ENCODE results near the gene PRKAR1A. TPM values are rescaled to one million over a fixed set of nuclear protein-coding genes. Genes with fewer than 3 reads are reported as not detected.

Gene PRKAR1A
- total and polyA plus RNA-seq, 4 donors: 55.6 to 118 (median 104) TPM

- H3K4me1 ChIP-seq (ENCODE audit: control insufficient read depth in 4 of 4, insufficient read depth in 4 of 4, low read length in 3 of 4): peaks cover 3 to 40% (median 19%) of the 10 kb centered on the region in 4 donors
- TF ChIP-seq YY1 (IDR thresholded peaks at IDR 0.05): no peak
- TF ChIP-seq RAD21 (IDR thresholded peaks at IDR 0.05): no peak
- no peak for TF ChIP-seq RXRA (IDR thresholded peaks at IDR 0.05)
- no peak for TF ChIP-seq FOXA2 (IDR thresholded peaks at IDR 0.05)
- TF ChIP-seq JUND (IDR thresholded peaks at IDR 0.05): no peak
- TF ChIP-seq GABPA (IDR thresholded peaks at IDR 0.05 in 1 of 2, conservative IDR thresholded peaks at IDR 0.05 in 1 of 2): no peak
- TF ChIP-seq EGR1 (IDR thresholded peaks at IDR 0.05; ENCODE audit: low read depth in 2 of 2): no peak
- peaks cover 0 to 29% (median 4%) of the 10 kb centered on the region in 4 donors for H3K36me3 ChIP-seq (ENCODE audit: control insufficient read depth in 4 of 4, insufficient read depth in 3 of 4, low read depth in 1 of 4, low read length in 3 of 4)
- no peaks in the 10 kb centered on the region for H3K27me3 ChIP-seq (ENCODE audit: control insufficient read depth in 4 of 4, insufficient read depth in 4 of 4, low read length in 3 of 4)
- peak overlapping the region; percentile 61 to 95 (median 92) for H3K4me3 ChIP-seq (ENCODE audit: low read depth in 1 of 3, low read length in 3 of 3)
- H3K9ac ChIP-seq (ENCODE audit: low read depth in 1 of 2, low read length in 2 of 2): peak overlapping the region; percentile 95 to 99
- peak overlapping the region; percentile 85 to 100 for H3K27ac ChIP-seq (ENCODE audit: low read depth in 1 of 2, low read length in 2 of 2)
- 21% methylated on average over 3 of the region's 3 CpGs for WGBS
- H3K9me3 ChIP-seq (ENCODE audit: control insufficient read depth in 4 of 4, low read length in 3 of 4): no peaks in the 10 kb centered on the region
- DNase-seq (ENCODE audit: low spot score): no peak
Measured at GRCh38 chr17:68513932-68514331, 1.7 kb downstream of the PRKAR1A start.

- H3K9ac ChIP-seq (ENCODE audit: low read depth in 1 of 2, low read length in 2 of 2): no peak overlapping the region
Measured at GRCh38 chr17:68514831-68515635, 2.8 kb downstream of the PRKAR1A start.

More at GRCh38 chr17:68514831-68515635, 2.8 kb downstream of the PRKAR1A start:
- Histone ChIP-seq H3K4me3 (ENCODE audit: low read depth in 1 of 3, low read length in 3 of 3) (peak overlapping the region in 2 of 3 donors; percentile 13 to 15), H3K9me3 (ENCODE audit: control insufficient read depth in 4 of 4, low read length in 3 of 4) (no peaks in the 10 kb centered on the region), H3K4me1 (ENCODE audit: control insufficient read depth in 4 of 4, insufficient read depth in 4 of 4, low read length in 3 of 4) (peaks cover 3 to 40% (median 19%) of the 10 kb centered on the region in 4 donors), H3K27me3 (ENCODE audit: control insufficient read depth in 4 of 4, insufficient read depth in 4 of 4, low read length in 3 of 4) (no peaks in the 10 kb centered on the region), H3K27ac (ENCODE audit: low read depth in 1 of 2, low read length in 2 of 2) (peak overlapping the region; percentile 39 to 85), H3K36me3 (ENCODE audit: control insufficient read depth in 4 of 4, insufficient read depth in 3 of 4, low read depth in 1 of 4, low read length in 3 of 4) (peaks cover 3 to 33% (median 6%) of the 10 kb centered on the region in 4 donors)
- WGBS: 73% methylated on average over 15 of the region's 15 CpGs
- TF ChIP-seq REST (IDR thresholded peaks at IDR 0.05): peak; percentile 23
- TF ChIP-seq ZBTB33 (IDR thresholded peaks at IDR 0.05): peak; percentile 18
- no peak for TF ChIP-seq HNF4A (conservative IDR thresholded peaks at IDR 0.05)
- DNase-seq (ENCODE audit: low spot score): no peak
